Measurements from ENCODE around the gene EMILIN3.

Gene EMILIN3

DNA sequence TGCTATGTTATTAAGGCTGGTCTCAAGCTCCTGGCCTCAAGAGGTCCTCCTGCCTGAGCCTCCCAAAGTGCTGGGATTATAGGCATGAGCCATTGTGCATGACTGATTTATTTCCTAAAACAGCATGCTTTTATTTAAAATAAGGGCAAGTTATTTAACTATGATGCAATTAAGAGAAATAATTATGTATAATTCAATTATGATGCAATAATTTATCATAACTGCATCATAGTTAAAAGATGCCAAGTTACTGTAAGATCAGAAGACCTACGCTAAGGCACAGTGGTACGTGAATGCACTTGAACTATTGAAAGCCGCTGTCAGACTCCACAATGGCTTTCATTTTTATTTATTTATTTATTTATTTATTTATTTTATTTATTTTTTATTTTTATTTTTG is 24.3 kb upstream of the EMILIN3 start:
- FAIRE-seq: no peak

DNA sequence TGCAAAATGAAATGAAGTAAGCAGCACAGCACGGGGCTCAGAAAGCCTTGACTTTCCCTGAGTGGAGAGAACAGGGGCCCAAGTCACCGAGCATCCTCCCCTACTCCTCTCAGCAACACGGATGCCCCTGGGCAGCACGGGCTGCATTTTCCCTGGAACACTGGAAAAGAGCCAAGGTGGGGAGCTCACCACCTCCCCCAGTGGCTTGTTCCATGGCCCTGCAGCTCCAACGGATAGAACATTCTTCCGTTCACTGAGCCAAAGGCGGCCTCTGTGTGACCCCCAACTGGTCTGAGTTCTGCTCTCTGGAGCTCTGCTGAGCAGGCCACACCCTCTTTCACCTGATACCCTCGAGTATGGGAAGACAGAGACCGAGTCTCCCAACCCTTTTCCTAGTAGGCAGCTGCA is 20.8 kb upstream of the EMILIN3 start:
- no peak for FAIRE-seq

DNA sequence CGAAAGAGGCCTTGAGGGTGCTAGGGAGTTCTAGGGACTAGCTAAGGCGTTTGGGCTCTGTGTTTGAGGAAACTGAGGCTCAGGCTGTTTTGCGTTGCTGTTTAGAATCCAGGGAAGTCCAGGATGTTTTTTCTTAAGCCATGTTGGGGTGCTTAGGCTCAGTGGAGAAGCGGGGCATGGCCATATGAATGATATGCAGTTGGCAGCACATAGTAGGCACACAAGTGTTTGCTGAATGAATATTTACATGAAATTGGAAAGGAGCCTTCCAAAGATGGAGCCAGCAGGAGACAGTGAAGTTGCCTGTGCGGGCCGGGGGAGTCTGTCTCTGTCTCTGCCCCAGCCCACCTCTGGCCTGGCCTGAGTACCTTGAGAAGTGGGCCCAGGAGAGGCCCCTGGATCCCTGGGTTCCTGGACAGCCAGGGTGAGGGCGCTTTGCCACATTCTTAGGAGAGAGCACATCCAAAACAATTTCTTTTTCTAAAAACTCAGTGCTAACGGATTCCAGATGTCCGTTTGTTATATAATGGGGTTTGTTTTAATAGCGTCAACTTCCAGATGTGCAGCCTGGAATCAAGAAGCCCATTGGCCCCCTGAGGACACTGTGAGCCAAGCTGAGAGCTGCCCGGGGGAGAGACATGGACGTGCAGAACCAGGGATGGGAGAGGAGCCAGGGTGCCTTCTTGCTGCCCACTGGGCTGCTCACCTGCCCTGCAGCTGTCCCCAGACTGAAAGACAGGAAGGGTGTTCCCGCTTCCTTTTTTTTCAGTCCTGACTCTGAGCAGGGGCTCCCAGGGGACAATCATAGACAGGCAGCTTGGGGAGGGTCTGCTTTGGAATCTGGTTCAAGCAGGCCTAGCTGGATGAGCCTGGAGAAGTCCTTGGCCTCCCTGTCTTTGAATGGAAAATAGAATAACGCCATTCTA is 20.1 kb upstream of the EMILIN3 start:
- FAIRE-seq: no peak

DNA sequence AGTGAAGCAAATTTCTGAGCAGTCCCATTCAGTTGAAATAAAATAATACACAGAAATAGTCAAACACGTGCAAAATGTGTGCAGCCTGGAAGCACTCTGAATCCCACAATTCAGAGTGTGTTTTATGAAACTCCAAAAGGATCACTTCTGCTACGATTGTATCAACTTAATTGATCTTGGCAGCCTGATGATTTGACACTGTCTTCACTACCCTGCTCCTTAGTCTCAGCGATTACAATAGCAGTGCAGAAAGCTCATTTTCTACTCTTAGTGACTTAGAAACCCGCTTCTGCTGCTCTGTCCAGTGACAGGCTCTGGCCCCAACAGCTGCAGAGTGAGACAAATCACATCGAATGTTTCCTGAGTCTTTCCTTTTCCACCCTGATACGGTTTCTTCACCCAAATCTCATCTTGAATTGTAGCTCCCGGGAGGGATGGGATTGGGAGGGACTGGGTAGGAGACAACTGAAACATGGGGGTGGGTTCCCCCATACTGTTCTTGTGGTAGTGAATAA is 16.2 kb upstream of the EMILIN3 start:
- FAIRE-seq: no peak

DNA sequence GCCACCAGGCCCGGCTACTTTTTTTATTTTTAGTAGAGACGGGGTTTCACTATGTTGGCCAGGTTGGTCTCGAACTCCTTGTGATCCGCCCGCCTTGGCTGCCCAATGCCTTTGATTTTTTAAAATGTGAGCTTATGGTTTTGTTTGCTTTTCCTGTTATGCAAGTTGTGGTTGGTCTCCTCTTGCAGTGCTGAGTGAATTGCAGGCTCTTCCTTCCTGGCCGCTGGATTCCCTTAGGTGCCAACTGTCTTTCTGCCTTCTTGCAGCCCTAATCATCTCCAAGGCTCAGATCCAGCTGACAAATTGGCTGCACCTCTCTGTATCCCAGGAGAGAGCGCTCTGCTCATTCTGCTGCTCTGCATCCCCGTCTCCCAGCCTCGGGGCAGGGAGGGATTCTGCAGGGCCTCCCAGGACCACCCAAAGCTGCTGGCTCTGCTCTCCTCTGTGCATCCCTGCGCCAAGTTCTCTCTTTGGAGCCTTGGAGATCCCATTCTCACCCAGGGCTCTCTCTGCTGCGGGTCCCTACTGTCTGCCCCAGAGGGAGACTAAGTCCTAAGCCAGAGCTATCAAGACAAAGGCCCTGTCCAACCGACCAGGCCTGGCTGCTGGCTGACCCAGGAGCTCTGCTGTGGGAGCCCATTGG is 14.1 kb upstream of the EMILIN3 start:
- FAIRE-seq: no peak

DNA sequence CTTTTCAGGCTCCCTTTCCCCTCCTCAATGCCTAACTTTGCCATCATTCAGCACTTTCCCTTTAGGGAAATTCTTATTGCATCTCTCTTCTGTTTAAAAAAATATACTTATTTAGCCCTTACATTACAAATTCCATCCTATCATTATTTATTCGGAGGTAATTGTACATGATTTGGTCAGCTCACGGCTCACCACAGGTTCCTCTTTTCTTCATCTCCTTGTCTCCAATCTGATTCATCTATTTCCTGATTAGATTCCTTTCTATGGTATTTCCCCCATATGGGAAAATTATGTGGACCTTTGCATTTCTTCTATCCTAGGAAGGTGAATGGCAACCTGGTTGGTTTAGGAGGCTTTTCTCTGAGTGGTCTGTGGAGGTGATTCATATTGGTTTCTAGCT is 12.9 kb upstream of the EMILIN3 start:
- no peak for FAIRE-seq

DNA sequence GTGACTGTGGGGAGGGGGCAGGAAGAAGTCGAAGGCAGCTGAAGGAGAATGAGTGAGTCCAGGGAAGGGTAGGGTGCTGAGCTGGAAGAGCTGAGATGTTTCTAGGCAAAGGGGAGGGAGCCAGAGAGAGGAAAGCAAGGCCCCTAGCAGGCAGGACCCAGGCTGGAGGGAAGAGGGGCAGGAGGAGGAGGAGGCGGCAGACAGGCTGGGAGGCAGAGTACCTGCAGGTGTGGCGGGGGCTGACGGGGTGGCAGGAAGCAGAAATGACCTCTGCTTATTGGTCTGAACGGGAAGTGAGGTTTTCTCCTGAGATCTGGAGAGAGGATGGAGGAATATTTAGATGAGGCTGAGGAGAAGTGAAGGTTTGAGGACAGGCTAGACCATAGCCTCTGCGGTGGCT is 10.7 kb upstream of the EMILIN3 start:
- FAIRE-seq: no peak

DNA sequence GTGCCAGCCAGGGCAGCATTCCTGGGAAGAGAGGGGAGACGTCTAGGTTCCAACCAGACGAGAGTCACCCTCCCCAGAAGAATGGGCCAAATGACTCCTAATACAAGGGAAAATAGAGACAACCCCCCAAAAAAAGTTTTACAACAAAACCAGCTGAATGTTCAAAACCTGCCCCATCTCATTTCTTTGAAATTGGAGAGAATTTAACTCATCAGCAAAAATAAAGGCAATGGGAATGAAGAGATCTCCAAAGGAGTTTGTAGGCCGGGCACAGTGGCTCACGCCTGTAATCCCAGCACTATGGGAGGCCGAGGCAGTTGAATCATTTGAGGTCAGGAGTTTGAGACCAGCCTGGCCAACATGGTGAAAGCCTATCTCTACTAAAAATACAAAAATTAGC is 9.7 kb upstream of the EMILIN3 start:
- no peak for FAIRE-seq

DNA sequence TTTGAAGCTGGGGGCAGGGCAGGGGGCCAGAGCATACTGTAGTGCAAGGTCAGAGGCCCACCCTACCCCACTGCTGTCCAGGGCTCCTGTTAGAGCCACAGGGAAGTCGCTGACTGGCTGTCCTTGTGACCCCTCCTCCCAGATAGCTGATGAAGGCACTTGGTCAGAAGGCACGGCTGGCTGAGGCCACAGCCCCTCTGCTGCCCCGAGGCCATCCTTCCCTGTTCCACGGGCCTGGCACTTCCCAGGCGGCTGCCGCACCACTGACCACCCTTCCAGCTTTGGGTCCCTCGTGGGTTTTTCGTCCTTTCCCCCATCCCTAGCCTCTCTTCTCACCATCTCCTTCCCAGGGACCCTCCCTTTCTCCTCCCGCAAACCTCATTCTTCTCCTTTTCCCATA is 9.2 kb upstream of the EMILIN3 start:
- no peak for FAIRE-seq

DNA sequence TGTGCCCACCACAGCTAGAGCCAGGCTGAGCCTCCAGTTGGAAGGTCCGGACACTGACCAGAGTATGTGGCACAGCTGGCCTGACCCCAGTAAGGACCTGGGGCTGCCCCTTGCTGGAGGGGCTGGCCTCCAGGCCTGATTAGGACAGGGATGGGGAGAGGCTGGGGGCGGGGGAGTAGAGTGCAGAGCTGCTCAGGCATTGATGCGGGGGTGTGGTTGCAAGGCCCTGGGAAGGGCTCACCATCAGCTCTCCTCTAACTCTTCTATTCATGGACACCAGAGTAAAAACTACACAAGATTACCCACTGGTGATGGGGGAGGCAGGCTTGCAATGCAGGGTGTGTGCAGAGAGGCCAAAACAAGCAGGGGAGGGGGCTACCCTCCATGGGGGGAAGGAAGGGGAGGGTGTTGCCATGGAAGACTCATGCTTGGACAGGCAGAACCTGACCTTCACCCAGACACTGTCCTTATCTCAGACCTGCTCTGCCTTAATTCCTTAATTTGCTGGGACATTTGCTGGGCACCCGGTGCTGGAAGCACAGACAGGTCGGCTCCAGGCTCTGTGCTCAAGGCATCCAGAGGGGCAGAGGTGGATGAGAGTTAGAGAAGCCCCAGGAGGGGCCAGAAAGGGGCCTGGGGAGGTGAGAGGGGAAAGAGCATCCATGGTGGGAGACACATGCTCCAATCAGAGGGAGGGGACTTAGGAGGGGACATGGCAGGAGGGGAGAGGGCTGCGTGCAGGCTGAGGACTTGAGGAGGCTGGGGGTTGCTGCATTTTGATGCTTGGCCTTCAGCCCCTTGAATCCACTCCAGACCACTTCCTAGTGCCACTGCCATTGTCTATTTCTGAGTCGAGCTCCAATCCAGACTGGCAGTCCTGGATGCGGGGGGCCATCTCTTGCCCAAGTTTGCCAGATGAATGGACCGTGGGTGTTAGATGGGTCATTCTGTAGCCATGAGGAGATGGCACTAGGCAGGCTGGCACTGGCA is 7.6 kb upstream of the EMILIN3 start:
- FAIRE-seq: no peak

DNA sequence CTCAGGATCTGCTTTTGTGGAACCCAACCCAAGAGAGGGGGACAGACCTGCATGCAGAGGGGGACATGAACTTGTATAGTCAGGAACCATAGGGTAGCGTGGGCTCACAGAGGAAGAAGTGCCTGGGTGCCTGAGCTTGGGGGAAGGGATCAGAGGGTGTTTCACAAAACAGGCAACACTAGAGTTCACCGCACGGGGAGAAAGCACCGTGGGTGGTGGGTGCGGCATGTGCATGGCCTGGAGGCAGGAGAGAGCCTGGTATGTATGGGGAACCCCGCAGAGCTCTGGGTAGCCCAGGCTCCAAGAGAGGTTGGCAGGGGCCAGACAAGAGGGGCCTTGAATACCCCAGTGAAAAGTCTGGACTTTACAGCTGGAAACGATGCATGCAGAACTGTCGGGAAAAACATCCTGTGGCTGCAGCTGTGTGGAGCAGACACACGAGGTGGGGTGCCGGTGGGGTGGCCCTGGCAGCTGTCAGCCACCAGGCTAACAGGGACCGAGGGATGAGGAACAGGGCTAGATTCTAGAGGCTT is 6.7 kb upstream of the EMILIN3 start:
- FAIRE-seq: no peak

DNA sequence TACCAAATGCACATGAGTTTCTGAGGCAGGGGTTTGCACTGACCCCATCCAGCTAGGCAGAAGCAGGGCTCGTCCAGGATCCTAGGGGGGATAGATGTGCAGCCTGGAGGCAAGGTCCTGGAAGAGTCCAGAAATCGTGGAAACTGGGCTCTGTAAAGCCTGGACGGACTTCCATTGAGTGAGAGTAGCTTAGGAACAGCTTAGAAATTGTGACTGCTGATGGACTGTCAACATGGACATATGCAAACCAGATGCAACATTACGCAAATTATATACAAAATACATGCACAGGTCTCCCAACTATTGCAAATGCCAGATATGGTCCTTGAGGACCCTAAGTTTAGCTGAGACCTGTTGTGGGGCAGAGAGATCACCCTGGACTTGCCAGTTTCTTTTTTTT is 4.8 kb upstream of the EMILIN3 start:
- no peak for FAIRE-seq

DNA sequence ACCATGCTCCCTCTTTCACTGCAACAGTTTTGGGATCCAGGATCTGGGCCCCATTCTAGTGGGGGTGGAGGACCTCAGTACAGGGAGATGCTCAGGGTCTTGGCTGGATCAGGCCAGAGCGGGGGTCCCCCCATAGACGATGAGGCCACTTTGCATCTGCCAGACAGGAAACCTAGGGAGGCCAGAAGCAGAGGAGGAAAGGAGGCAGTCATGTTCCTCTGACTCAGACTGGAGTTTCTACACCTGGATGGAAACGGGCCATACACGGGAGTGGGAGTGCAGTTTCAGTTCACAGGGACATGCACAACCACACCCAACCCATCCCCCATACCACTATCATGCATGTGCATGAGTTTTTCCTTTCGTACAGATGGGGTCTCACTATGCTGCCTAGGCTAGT is 3.6 kb upstream of the EMILIN3 start:
- no peak for FAIRE-seq

DNA sequence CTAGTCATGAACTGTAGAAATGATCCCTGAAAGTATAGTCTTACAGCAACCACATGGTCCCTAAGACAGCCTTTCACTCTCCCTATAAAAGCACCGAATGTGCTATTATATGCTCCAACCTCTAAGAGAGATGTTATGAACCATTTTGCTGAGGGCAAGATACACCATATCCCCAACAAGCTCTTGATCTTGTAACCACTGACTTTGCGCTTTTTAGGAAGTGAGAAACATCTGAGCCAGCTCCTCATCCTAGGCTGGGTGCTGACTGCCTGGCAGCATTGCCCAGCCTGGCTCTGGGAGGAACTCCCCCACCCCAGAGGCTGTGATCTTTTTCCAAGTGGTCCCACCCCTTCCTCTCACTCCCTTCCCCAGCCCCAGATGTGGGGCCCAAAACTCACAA is 3.1 kb upstream of the EMILIN3 start:
- FAIRE-seq: no peak

DNA sequence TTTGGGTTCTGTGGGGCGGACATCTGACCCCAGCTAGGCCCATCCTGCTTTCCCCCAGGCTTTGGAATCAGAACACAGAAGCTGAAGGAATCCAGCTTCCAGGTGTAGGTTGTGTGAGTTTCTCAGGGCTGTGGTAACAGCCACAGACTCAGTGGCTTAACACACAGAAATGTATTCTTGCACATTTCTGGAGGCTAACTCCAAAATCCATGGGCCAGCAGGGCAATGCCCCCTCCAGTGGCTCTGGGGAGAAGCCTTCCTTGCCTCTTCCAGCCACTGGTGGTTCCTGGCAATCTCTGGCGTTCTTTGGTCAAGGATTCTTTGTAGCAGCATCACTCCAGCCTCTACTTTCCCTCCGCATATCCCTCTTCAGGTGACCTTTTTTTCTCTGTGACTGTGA is 1.3 kb upstream of the EMILIN3 start:
- FAIRE-seq: no peak

DNA sequence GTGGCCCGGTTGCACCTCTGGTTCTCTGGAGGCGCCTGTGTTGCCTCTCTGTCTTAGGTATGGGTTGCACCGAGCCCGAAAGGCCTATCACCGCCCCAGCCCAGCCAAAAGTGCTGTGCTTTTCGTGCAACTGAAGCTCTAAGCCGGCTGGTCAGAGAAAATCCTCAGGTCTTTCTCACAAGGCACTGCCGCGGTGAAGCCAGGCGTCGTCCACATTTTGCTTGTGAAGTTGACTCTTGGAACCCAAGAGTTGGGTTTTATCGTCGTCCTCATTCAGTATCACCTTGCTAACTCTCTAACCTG is 726 bp upstream of the EMILIN3 start:
- FAIRE-seq: no peak

DNA sequence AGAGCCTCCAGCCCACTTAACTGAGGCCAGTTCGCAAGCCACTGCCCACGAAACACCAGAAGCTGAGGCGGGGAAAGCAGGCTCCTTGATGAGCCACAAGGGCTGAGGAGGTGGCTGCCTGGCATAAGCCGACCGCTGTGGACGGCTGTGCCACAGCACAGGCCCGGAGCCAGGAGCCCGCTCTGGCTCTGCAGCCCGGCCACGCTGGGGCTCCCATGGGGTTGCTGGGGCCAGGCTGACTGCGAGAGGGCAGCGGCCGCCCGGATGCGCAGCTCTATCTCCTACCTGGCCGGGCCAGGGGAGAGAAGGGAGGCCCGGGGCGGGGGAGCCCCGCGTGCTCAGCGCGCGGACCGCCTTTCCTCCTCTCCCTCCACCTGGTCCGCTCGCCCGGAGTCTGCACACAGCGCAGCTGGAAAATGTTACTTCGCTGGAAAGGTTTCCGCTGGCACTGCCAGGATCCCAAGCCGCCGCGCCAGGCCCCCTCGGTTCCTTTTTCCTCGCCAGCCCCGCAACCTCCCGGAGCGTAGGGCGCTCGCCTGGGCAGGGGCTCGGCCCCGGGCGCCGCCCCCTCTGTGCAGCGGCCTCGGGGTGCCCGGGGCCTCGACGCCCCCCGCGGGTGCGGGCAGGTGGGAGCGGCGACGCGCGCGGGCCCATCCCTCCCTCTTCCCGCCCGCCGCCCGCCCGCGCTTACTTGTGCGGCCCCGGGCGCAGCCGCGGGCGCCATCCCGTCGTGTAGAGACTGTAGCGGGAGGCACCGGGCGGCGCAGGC is 657 bp downstream of the EMILIN3 start:
- FAIRE-seq: no peak

DNA sequence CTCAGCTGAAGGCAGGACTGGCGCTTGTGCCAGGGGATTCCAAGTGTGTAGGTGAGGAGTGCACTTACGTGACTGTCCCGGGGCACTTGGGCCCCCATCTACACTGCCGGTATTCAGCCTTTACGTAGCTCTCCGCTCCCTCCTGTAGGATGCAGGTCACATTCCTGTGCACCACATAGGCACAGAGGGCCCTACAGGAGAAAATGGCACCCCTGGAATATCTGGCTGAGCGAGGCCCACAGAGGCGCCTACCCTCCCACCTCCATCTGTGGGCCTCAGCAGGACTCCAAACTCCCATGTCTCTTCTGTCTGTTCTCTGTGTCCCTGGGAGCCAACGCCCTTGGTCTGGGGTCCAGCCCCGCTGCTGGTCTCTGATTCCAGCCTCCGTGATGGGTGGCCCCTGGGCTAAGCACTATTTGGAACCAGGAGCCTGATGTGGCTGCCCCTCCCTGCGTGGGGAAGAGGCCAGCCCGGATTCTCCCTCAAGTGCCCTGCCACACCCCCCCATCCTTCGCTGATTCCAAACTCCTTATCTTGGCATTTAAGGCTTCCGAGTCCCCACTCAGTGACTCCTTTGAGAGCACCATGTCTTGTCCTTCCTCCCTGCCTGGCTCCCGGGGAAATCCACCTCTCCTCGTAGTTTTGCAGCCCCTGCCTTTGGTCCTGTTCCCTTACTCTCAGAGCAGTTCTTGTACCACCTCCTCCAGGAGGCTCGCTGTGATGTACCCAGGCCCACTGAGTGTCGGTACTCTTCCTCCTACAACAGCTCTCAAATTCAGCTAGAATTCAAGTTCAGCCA is 1.5 kb downstream of the EMILIN3 start:
- no peak for FAIRE-seq

DNA sequence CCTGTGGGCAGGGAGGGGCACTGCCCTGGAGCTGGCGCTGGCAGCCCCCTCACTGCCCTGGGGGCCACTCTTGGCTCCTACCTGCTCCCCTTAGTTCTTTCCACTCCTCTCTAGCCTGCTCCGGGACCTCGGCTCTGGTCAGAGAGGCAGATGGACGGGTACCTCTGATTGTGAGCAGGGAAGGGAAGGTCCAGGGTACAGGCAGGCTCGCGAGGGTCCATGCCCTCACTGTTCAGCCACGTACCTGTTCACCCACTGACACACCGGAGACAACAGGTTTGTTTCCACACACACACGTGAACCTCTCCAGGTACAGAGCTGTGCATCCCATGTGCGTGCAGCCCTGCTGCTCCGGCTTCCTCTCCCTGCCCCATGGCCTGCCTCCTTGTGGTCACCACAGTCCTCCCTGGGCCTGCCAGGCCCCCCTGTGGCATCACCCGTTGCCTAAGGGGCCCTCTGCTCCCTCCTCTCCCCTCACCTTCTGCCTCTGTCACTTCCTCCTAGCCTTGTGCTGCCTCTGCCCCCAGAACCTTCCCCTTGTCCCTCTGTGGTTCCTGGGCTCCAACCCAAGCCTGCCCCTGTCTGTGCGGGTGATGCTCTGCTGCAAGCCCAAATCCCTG is 2.3 kb downstream of the EMILIN3 start:
- no peak for FAIRE-seq

DNA sequence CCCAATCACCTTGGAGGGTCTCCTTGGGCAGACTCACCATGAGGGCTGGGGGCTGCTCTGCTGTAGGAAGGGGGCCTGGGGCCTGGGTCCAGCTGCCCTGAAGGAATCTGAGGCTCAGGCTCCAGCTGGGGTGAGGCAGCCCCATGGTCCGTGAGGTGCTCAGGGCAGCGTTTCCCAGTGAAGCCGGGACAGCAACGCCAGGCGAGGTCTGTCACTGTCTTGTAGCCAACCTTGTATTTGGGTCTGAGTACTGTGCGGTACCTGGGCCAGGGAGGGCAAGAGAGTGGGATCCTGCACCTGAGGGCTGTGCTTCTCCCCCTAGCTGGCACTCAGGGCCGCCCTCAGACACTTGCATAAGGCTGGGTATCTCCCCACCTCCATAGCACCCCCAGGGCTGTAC is 3.0 kb downstream of the EMILIN3 start:
- FAIRE-seq: no peak

DNA sequence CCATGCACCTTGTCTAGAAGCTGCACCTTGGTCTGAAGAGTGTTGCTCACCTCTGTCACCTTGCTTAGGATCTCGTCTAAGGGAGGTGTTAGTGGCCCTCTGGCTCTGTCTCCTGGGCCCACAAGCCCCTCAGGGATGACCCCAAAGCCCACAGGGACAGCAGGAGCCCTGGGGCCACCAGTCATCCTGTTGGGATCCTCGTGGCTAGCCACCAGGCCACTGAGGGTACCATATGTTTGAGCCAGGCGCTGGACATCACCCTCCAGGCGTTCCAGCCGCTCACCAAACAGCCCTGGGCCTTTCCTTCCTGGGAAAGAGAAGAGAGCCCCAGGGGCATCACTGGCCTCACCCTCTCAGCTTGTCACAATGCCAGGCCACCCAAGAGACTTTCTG is 3.9 kb downstream of the EMILIN3 start:
- no peak for FAIRE-seq

Measured in G401.6 (cell line).